GM18873 (cell line): Measurements from ENCODE around the gene SNX25.

Experiments used
- ATAC-seq: cut with Tn5 transposase; IDR thresholded peaks from one replicate; pipeline ENCODE4 v1.9.1; 2021; ENCODE audit warnings: mild to moderate bottlenecking, moderate library complexity, moderate number of reproducible peaks; ENCODE audit not compliant: unreplicated experiment, low FRiP score

The SNX25 gene

GRCh38 chr4:185395956-185396723 lies 186.7 kb downstream of the SNX25 start:
- ATAC-seq: peak; percentile 66

- ATAC-seq: peak; percentile 63
Measured at GRCh38 chr4:185396724-185397385, 187.5 kb downstream of the SNX25 start, which contains the start of gene ANKRD37. Gene ANKRD37 (plus strand): TSS chr4:185396841. CDS start chr4:185396924, 83 bp downstream.

- ATAC-seq: no peak
Measured at GRCh38 chr4:185398618-185399017, 189.2 kb downstream of the SNX25 start.

GRCh38 chr4:185399466-185399865 lies 190.1 kb downstream of the SNX25 start:
- no peak for ATAC-seq

- no peak for ATAC-seq
Measured at GRCh38 chr4:185404031-185404430, 194.6 kb downstream of the SNX25 start.

GRCh38 chr4:185405296-185405999 lies 196.1 kb downstream of the SNX25 start:
- ATAC-seq: peak; percentile 48

- no peak for ATAC-seq
Measured at GRCh38 chr4:185408432-185408831, 199.0 kb downstream of the SNX25 start.

GRCh38 chr4:185411849-185412248 lies 202.5 kb downstream of the SNX25 start:
- ATAC-seq: no peak

- no peak for ATAC-seq
Measured at GRCh38 chr4:185412412-185412811, 203.0 kb downstream of the SNX25 start.
